DMS53 treated with DMSO at 0.1 percent for 48 hours (cell line): ENCODE results near the gene NRXN2.

ENCODE experiments used
- DNase-seq: peaks from one replicate; lab custom pipeline; 2025; ENCODE audit not compliant: unreplicated experiment; lab: John Stamatoyannopoulos, UW

Gene NRXN2

DNA sequence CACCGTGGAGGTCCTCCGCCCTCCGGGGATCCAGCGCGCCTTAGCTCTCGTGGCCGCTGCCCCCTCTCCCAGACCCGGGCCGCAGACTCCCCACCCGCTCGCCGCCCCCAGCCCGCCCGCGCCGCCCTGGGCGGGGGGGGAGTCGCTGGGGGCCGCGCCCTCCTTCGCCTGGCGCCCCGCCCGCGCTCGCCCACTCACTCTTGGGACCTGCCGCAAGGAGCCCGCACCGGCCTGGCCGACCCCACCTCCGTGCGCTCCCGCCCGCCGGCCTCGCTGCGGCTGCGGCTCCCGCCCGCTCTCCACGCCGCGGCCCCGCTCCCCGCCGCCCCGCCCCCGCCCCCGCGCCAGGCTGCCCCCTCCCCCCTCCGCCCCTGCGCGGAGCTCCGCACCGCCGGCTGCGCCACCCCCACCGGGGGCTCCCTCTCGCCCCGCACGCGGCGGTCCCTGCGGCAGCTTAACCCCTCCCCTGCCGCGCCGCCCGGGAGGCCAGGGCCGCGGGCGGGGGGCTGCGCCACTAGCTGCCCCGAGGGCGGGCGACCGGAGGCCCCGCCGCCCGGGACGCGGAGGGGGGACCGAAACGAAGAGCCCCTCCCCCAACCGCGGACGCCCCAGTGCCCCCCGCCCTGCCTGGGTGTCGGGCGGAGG, 21.7 kb upstream of the NRXN2 start:
- no peak for DNase-seq

DNA sequence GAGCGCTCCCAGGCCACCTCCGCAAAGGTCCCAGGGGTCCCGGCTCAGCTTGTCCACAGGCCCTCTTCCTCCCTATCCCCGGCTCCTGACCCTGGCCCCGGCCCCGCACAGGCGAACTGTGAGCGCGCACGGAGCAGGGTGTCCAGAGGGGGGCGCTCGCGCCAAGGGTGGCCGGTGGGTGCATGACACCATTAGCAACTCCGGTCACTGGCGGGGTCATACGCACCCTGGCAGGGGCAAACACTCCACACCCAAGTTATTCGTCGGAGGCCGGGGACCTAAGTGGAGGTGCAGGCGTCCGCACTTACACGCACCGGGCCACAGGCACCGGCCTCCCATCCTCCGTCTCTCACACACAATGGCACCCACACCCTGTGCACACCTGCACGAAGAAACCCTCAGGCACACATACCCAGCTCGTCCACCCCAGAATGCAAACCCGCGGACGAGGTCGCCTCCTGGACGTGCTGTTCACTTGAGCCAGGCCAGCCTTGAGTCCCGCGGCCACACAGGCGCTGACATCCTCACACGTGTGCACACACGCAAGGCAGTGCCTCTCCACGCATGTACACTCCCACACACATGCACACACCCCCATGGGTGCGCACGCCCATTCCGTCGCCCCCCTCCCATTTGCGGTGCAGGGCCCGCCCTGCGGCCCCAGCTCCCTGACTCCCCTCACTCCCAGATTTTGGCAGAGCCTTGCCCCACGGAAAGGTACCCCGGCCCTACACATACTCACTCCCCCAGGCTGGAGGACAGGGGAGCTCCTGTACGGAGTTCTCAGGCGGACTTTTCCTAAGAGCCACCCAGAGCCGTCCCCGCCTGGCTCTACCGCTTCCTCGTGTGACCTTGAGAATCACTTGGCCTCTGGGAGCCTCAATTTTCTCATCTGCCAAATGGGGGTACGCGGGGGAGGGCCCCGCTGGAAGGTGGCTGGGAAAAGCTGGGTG, 20.9 kb upstream of the NRXN2 start, which contains the start of gene RASGRP2:
TSS of gene RASGRP2 (minus strand) at position 552 of the 953 bp plus-strand sequence. CDS start 1,276 bp downstream, outside the sequence.
- peak; percentile 35 for DNase-seq

DNA sequence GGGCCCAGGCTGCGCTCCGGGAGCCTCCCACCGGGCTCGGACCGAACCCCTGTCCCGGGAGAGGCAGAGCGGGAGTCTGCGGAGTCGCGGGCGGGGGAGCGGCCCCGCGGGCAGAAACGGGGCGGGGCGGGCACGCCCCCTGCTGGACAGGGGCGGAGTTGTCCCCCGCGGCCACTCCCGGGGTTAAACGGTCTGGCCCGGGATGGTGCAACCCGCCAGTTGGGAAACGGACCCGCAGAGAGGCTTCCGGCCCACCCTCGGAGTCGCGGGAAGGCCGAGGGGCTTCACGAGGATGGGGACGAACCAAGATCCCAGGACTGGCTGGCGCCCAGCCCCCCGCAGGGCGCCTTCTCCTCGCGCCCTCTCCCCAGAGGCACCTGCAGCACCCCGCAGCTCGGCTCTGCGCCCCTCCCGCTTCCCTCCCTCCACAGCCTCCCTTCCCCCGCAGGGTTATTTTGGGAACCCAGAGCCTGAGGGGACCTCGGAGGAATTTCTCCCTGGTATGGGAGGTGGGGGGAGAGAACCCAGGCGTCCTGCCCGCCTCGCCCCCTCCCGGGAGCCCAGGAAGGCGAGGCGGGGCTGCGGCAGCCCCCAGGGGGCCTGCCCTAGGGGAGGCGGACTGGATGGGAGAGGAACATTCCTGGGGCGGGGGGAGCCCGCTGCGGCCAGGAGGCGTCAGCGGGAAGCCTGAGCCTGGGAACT, 20.0 kb upstream of the NRXN2 start:
- DNase-seq, result peak; percentile 24

DNA sequence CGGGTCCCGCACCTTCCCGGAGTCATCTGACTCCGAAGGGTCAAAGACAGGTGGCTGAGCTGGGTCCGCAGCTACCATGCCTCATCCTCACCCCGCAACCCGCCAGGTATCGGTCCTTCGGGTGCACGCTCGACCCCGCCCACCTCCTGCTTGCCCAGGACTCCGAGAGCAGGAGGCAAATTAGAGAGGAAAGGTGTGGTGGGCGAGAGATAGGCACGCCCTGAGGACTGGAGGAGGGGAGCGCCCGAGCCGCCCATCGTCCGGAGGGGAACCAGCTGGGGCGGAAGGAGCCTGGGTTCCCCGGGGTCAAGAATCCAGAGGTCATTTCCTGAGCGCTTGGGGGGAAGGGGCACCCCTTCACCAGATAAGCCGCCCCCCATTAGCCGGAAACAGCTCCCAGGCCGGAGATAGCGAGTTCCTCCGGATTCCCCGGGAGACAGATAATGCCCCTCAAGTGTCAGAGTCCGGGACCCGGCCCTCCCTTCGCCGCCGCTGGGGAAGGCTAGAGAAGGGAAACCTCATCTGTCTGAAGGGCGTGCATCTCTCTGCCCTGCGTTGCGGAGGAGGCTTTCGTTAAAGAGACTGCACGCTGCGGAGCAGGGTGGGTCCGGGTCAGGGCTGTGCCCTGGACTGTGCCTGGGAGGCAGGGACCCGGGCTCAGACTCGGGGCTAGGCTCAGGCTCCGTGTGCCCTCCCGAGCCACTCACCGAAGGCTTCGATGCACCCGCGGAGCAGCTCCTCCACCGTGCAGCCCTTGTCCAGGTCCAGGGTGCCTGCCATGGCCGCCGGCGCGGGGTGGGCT, 19.3 kb upstream of the NRXN2 start:
- DNase-seq, result no peak

DNA sequence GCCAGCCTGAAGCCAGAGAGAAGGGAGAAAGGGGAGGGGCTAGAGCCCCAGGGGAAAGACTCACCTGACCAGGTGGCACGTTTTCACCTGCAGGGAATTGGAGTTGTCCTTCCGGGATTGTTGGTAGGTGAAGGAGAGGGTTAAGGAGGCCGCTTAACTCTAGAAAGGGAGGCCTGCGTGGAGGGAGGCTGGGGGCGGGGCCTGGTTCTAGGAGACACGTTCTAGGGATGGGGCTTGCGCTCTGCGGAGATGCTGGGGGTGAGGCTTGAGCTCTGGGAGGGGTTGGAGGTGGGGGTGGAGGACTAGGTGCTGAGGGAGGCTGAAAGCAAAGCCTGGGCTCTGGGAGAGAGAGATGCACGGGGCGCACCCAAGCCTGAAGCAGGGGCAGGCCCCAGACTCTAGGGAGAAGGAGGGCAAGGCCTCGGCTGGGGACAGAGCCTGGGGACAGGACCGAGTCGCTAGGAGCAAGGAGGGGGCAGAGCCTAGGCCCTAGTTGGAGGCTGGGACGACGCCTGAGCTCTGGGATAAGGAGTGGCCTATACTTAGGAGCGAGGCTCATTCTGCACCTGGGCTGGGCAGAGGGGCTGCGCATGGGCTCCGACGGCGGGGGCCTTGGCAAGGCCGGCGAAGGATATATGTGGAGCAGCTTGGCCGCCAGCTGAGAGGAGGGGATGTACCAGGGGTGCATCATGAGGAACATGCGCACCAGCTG, 18.5 kb upstream of the NRXN2 start:
- no peak for DNase-seq

DNA sequence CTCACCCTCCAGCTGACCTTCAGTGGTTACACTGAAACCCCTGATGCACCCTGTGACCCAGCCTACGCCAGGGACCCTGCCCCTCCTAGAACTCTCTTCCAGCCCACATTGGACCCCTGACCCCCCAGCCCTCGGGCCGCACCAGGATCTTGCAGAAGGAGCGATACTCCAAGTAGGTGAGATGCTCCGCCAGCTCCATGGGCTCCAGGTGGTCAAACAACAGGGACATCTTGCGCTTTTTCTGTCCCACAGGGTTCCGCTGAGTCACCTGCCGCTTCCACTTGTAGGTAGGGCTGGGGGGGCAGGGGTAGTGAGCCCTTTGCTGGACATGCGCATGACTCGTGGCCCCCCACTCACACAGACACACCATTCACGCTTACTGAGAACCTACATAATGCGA, 16.9 kb upstream of the NRXN2 start:
- DNase-seq, result no peak

DNA sequence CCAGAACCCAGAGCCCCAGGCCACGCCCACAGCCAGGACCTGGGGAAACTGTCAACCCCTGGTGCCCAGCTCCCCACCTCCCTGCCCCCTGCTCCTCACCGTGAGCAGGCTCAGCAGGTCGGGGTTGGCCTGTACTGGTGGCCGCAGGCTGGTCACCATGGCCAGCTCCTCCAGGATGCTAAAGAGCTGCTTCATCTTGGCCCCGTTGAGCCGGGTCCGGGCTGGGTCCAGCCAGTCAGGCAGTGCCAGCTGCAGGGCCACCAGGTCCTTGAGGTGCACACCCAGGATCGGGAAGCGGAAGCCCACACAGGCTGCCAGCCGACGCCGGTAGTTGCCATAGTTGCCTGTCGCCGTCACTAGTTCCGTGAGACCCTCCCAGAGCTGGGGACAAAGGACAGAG, 13.7 kb upstream of the NRXN2 start:
- DNase-seq, result no peak

DNA sequence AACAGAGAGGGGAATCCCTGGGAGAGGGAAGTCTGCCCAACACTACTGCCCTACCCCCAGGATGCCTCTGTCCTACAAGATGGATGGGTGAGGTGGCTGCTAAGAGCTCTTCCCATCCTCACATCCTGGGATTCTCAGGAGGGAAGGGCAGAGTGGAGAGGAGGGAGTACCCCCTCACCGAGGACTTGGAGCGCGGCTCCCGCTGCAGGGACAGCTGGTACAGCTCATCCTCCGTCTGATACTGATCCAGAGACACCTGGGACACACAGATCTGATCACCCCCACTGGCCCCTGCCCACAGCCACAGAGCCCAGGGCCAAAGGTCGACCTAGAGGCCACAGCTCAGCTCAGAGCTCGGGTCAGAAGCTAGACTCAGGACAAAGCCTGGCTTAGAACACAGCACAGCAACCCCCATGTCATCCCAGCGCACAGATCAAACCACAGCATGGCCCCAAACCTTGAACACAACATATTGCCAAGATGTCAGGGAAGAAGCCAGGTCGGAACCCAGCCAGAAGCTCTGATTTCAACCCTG, 12.8 kb upstream of the NRXN2 start:
- DNase-seq, result no peak

DNA sequence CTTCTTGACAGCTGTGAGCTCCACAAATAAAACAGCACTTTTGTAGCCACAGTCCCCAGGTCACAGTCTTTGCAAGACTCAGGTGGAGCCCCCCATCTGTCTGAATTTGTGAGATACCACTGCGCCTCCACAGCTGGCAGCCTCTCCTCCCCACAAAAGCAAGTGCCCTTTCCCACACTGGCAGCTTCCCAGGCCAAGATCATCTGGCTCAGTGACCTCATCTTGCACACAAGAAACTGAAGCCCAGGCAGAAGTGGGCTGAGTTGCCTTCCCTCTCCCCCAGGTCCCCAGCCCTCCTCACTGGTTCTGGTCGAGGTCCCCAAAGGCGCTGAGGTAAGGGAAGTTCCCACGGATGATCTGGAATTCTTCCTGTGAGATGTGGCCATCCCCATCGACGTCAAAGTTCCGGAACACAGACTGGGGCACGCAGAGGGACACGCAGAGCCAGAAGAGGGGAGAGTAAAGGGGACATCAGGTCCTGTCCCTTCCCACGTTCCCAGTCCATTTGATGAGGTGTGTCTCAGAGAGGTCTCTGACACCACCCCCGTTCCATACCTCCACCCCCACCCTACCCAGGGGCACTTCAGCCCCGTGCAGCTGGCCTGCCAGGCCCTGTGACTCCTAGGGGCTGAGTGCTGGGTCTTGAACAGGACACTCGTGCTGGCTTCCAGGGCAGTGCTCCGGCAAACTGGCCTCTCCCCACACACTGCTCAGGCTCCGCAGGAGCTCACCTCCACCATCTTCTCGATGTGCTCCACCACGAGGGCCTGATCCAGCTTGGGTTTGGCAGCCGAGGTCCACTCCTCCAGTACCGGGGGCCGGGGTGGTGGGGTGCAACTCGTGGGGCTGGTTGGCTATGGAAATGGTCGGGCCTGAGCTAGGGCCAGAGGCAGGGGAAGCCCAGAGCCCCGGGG, 12.1 kb upstream of the NRXN2 start:
- DNase-seq, result no peak

DNA sequence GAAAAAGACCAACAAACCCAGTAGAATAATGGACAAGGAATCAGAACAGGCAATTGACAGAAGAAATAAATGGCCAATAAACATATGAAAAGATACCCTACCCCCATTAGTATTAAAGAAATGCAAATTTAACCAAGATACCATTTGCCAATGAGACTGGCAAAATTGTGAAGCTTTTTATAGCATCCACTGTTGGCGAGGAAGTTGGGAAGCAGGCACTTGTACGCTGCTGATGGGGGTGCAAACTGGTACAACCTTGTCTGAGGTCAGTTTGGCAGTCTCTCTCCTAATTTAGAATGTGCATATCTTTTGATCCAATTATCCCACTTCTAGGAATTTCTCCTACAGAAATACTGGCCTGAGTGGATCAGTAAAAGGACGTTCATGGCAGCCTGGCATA, 8.6 kb upstream of the NRXN2 start:
- no peak for DNase-seq

DNA sequence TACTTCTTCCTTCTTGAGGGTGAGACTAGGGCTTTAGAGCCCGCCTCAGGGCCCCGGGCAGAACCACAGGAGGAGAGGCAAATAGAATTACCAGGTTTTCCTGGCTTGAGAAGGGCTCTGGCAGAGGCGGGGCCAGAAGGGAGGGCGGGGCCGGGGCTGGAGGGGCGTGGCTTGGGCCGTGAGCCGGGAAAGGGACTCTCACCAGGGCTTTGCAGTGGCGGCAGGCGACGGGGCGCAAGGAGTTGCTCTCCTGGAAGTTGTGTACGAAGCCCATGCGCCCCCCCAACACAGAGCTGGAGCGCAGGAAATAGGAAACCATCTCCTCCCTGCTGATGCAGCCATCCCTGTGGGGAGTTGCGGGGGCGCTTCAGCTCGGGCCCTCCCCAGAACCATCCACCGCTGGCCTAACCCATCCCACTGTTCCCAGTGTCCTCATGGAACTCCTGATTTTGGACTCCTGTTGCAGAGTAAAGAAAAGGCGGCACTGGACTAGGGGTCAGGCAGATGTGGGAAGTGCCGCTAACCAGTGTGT, 6.9 kb upstream of the NRXN2 start:
- DNase-seq, result no peak

DNA sequence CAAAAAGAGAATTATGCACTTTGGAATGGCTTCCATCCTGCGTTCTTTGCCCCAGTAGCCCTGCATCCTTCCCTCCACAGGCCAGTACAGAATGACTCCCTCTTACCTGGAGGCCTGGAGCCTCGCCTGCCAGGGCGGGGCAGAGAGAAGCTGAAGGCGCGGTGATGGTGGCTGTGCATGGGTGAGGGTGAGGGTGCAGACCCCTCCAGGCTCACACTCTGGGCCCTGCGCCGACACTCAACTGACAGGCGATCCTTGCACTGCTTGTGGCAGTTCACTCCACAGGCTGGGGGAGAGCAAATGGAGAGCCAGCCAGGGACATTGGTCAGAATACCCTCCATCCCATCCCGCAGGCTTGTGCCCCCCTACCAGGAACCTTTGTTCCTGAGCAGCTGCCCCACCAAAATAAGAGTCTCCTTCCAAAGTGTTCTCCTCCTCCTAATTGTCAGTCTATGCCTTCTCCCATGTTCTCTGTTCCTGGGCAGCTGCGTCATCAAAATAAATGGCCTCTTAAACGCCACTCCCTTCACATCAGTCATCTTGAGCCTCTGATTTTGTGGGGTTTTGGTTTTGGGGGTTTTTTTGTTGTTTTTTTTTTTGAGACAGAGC, 5.9 kb upstream of the NRXN2 start:
- no peak for DNase-seq

DNA sequence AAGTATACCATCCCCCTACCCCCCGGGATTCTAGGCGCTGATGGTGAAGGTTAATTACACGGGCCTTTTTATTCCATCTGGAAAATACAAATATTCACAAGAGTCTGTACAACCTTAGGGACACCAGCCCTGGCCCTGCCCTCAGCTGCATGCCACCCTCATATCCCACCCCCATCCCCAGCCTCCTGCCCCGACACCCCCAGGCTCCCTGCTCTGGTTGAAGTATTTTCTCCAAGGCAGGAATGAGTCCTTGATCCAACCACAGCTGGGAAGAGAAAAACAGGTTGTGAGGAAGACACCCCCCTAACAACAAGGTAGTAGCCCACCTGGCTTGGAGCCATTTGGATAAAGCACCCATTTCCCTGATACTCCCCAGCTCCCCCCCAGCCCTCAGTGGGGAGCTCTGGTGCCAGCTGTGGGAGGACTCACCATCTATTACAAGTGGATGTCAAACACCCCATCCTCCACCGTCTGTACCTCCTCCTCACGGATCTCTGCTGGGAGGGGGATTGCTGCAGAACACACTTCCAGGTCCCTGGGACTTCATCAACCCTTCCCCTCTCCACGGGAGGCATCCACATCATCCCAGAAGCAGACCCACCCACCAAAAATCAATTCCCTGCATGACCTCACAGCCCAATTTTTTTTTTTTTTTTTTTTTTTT, 4.0 kb upstream of the NRXN2 start:
- DNase-seq, result no peak

DNA sequence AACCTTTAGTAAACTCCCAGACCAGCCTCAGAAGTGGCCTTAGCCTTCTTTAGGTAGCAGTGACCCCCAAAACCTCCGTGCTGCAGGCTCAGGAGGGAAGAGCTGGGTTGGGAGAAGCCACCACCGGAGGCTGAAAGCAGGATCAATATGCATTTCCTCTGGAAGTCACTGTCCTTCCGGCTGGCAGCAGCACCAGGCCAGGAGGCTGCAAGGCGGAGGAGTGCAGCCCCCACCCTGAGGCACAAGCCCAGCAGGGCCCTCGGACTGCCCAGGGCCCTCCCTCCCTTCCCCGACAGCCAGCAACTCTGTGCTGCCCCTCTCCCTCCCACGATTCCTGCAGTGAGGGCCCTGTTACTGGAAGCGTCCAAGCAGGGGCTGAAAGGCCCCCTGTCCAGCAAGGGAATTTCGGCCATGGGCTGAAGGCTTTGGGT, 3.2 kb upstream of the NRXN2 start:
- no peak for DNase-seq

DNA sequence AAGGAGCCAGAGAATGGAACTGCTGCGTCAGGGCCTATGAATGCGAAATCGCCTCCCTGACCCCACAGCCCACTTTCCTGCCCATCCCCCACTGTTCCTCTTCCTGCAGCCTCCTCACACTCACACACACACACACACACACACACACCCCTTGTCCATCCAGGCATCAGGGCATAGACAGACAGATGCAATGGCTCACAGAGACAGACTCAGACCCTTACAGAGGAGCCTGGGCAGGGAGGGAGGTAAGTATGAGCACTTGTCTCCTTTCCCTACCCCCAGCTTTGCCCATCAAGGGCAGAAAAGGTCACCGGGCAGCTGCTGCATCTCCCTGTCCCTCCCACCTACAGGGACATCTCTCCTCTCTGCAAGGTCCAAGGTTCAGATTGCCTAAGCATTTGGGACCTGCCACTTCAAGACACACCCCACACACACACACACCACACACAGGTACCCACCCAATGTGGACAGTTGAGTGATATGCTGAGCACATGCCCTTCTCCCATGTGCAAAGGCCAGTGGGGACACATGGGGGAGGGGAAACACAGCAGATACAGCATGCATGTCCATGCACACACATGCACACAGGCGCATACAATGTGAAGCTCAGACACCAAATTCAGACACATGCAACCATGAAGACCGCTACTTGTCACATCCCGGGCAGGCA, 2.0 kb upstream of the NRXN2 start:
- no peak for DNase-seq

DNA sequence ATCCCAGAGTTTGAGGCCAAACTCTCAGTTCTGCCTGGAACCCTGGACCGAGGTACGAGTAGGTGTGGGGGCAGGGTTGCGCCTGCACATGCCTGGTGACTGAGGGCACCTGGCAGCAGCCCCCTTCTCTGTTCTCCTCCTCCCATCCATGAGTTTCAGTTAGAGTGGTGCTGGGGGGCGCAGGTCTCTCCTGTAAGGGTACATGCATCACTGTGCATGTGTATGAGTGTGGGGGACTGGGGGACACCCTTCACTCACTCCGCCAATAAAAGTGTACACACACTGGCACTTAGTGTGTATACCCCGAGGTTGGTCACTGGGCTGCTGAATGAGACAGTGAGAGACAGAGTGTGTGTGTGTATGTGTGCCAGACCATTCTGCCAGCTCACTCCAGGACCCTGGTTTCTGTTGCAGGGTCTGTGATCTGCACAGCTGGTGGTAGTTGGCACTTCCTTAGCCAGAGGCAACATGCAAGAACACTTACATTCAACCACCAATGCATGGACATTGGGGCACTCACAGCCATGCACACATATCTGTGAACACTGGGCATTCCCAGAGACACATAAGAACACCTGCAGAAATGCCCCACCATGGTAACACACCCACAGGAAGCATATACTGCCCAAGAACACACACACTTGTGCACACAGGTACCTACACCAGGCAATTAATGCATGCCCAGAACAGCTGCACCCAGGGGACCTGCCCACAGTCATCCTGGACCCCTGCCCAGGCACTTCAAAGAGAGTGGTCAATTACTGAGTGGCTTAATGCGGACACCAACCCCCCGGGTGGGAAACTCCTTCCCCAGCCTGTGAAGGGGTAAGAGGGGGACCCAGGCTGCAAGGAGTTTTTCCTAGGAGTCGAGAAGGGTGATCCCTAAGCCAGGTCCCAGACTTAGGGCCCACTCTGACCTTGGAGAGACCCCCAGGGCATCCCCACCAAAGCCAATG, 1.2 kb upstream of the NRXN2 start:
- no peak for DNase-seq
